Measurements from ENCODE around the gene MARCHF2. TPM values are rescaled to one million over a fixed set of nuclear protein-coding genes. Genes with fewer than 3 reads are reported as not detected.

MARCHF2 gene
- total RNA-seq, 3 donors from 2014 or later (not counting 1 experiment from before 2014, with no cell fraction given): 32.4 to 42.3 (median 37.2) TPM

GRCh38 chr19:8413629-8413995, 507 bp downstream of the MARCHF2 start:
- TF ChIP-seq, protein P1, sequence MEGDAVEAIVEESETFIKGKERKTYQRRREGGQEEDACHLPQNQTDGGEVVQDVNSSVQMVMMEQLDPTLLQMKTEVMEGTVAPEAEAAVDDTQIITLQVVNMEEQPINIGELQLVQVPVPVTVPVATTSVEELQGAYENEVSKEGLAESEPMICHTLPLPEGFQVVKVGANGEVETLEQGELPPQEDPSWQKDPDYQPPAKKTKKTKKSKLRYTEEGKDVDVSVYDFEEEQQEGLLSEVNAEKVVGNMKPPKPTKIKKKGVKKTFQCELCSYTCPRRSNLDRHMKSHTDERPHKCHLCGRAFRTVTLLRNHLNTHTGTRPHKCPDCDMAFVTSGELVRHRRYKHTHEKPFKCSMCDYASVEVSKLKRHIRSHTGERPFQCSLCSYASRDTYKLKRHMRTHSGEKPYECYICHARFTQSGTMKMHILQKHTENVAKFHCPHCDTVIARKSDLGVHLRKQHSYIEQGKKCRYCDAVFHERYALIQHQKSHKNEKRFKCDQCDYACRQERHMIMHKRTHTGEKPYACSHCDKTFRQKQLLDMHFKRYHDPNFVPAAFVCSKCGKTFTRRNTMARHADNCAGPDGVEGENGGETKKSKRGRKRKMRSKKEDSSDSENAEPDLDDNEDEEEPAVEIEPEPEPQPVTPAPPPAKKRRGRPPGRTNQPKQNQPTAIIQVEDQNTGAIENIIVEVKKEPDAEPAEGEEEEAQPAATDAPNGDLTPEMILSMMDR (IDR thresholded peaks at IDR 0.05): no peak
- H3K4me3 ChIP-seq (ENCODE audit: low read length): peak overlapping the region; percentile 47
- no peaks in the 10 kb centered on the region for H3K36me3 ChIP-seq (ENCODE audit: control insufficient read depth, insufficient read depth, low read length)
- Mint-ChIP-seq H3K27ac (no peak overlapping the region), H3K9me3 (no peaks in the 10 kb centered on the region), H3K4me1 (peaks cover 4 to 5% of the 10 kb centered on the region in 2 donors), H3K36me3 (no peaks in the 10 kb centered on the region), H3K27me3 (ENCODE audit: low read depth in 2 of 2) (no peaks in the 10 kb centered on the region), H3K4me3 (peak overlapping the region; percentile 61)
- WGBS (ENCODE audit: insufficient coverage): 24% methylated on average over 3 of the region's 3 CpGs
- H3K27ac ChIP-seq (ENCODE audit: low read length): no peak overlapping the region
- peaks cover 10% of the 10 kb centered on the region for H3K4me1 ChIP-seq (ENCODE audit: control insufficient read depth, insufficient read depth, low read length)
- H3K27me3 ChIP-seq (ENCODE audit: control insufficient read depth, insufficient read depth, low read length): no peaks in the 10 kb centered on the region
- intact Hi-C loops (cut with micrococcal nuclease): loop anchor here (1.0 to 10.0 kb wide), 5 partner anchors 23 to 179 kb away; partner anchors contain the start of genes HNRNPM, MYO1F, RAB11B and ZNF414
- ATAC-seq (no peak), DNase-seq (peak in 1 of 2 donors; percentile 21)
- no peaks in the 10 kb centered on the region for H3K9me3 ChIP-seq (ENCODE audit: control insufficient read depth, insufficient read depth, low read length)

- Mint-ChIP-seq H3K4me3 (no peak overlapping the region), H3K27me3 (ENCODE audit: low read depth in 2 of 2) (no peaks in the 10 kb centered on the region), H3K36me3 (no peaks in the 10 kb centered on the region), H3K9me3 (no peaks in the 10 kb centered on the region), H3K4me1 (peaks cover 4 to 5% of the 10 kb centered on the region in 2 donors), H3K27ac (no peak overlapping the region)
- DNase-seq: no peak
- TF ChIP-seq, protein P1 (IDR thresholded peaks at IDR 0.05): no peak
- intact Hi-C loops (cut with micrococcal nuclease): loop anchor here (10.0 kb wide), 1 partner anchor 98 kb away; the partner anchor contains the start of gene ZNF414
- 81% methylated on average over 4 of the region's 4 CpGs for WGBS (ENCODE audit: insufficient coverage)
- Histone ChIP-seq H3K27ac (ENCODE audit: low read length) (no peak overlapping the region), H3K4me3 (ENCODE audit: low read length) (no peak overlapping the region), H3K4me1 (ENCODE audit: control insufficient read depth, insufficient read depth, low read length) (peaks cover 10% of the 10 kb centered on the region), H3K9me3 (ENCODE audit: control insufficient read depth, insufficient read depth, low read length) (no peaks in the 10 kb centered on the region), H3K27me3 (ENCODE audit: control insufficient read depth, insufficient read depth, low read length) (no peaks in the 10 kb centered on the region), H3K36me3 (ENCODE audit: control insufficient read depth, insufficient read depth, low read length) (peaks cover 2% of the 10 kb centered on the region)
- ATAC-seq: no peak
Measured at GRCh38 chr19:8416796-8417195, 3.7 kb downstream of the MARCHF2 start.

DNA sequence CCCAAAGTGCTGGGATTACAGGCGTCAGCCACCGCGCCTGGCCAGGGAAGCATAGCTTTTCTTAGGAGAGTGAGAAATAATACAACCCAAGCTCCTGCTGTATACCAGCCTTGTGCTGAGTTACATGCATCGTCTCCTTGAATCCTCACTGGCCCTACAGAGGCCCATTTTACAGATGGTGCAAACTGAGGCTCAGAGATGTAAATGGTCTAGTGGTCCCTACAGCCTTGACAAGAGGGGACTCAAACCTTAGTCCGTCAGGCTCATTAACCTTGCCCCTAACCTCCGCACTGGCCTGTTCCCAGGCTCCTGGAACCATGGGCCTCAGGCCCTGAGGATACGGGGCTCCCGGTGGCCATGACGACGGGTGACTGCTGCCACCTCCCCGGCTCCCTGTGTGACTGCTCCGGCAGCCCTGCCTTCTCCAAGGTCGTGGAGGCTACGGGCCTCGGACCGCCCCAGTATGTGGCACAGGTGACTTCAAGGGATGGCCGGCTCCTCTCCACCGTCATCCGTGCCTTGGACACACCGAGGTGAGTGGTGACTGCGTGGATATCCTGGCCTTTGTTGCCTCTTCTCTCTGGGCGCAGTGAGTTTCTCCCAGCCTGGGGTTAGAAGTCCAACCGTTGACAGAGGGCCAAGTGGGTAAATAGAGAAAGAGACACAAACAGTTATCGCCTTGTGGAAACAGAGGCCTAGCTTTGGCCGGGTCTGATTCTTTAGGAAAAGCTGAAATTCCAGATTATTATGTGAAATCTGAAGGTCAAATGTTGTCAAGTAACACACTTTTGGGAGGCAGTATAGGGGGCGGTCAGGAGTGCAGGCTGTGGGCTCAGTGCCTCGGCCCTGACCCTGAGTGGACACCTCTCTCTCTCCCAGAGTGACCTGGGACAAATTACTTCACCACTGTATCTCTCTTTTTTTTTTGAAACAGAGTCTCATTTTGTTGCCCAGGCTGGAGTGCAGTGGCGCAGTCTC, 8.7 kb downstream of the MARCHF2 start:
- WGBS (ENCODE audit: insufficient coverage): 97% methylated on average over 28 of the region's 28 CpGs
- H3K27ac Mint-ChIP-seq: no peak overlapping the region
- H3K4me3 ChIP-seq (ENCODE audit: low read length): no peak overlapping the region
- H3K4me3 Mint-ChIP-seq: no peak overlapping the region
- no peaks in the 10 kb centered on the region for H3K4me1 ChIP-seq (ENCODE audit: control insufficient read depth, insufficient read depth, low read length)
- H3K9me3 Mint-ChIP-seq: no peaks in the 10 kb centered on the region
- no peak overlapping the region for H3K27ac ChIP-seq (ENCODE audit: low read length)
- peaks cover 10% of the 10 kb centered on the region for H3K36me3 ChIP-seq (ENCODE audit: control insufficient read depth, insufficient read depth, low read length)
- no peaks in the 10 kb centered on the region for H3K36me3 Mint-ChIP-seq
- H3K27me3 Mint-ChIP-seq (ENCODE audit: low read depth in 2 of 2): no peaks in the 10 kb centered on the region
- TF ChIP-seq, protein P1 (IDR thresholded peaks at IDR 0.05): no peak
- no peaks in the 10 kb centered on the region for H3K27me3 ChIP-seq (ENCODE audit: control insufficient read depth, insufficient read depth, low read length)
- ATAC-seq (no peak), DNase-seq (no peak)
- H3K9me3 ChIP-seq (ENCODE audit: control insufficient read depth, insufficient read depth, low read length): no peaks in the 10 kb centered on the region
- intact Hi-C loops (cut with micrococcal nuclease): no loop called here
- H3K4me1 Mint-ChIP-seq: no peaks in the 10 kb centered on the region
